Gastrocnemius medialis (tissue), 4 donors: ENCODE measurements around the gene NPR2.

Experiments
- POLR2A ChIP-seq, 2 donors: fragments of 450-650 bp; IDR thresholded peaks; one replicate each; pipeline ENCODE4 v1.6.1; 2017; ENCODE audit warnings: antibody characterized with exemption in 2 of 2, mild to moderate bottlenecking in 2 of 2, moderate library complexity in 2 of 2
- TF ChIP-seq, protein P1 (sequence below), 5 experiments: fragments of 450-650 bp in 3 of 5; fragments of 200-600 bp in 2 of 5; sonication (generic) in 2 of 5; IDR thresholded peaks in 4 of 5; conservative IDR thresholded peaks in 1 of 5; 1 replicate in 4 of 5; 2 replicates in 1 of 5; pipeline ENCODE4 v1.5.1; 2016 to 2019; ENCODE audit warnings: antibody characterized with exemption in 5 of 5, mild to moderate bottlenecking in 3 of 5, moderate library complexity in 3 of 5

DNA sequence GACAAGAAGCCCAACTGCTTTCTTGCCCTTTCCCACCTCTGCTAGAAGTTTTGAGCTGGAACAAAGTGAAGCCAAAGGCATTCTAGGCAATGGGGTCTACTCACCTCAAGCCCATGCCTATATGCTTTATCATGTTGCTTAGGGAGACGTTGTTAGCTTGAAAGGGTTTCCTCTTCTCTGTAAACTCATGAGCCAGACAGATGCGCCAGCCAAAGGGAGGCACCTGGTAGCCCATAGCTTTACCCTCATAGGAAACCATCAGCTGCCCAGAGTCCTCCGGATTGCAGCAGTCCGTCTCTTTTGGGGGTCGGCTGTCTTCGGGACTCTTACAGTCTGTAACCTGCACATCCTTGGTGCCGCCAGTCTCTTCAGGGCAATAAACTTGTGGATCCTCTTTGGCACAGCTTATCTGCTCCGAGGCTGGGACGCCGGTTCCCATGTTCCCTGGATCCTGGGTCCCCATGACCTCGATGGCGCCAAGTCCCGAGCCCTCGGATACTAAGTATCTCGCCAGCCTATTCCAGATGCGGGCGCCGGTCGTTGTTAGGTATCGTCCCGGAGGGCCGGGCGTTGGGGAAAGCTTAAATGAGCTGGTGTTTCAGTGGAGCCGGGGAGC lies 43.0 kb upstream of the NPR2 start:
- TF ChIP-seq, protein P1, sequence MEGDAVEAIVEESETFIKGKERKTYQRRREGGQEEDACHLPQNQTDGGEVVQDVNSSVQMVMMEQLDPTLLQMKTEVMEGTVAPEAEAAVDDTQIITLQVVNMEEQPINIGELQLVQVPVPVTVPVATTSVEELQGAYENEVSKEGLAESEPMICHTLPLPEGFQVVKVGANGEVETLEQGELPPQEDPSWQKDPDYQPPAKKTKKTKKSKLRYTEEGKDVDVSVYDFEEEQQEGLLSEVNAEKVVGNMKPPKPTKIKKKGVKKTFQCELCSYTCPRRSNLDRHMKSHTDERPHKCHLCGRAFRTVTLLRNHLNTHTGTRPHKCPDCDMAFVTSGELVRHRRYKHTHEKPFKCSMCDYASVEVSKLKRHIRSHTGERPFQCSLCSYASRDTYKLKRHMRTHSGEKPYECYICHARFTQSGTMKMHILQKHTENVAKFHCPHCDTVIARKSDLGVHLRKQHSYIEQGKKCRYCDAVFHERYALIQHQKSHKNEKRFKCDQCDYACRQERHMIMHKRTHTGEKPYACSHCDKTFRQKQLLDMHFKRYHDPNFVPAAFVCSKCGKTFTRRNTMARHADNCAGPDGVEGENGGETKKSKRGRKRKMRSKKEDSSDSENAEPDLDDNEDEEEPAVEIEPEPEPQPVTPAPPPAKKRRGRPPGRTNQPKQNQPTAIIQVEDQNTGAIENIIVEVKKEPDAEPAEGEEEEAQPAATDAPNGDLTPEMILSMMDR (IDR thresholded peaks at IDR 0.05 in 4 of 5, conservative IDR thresholded peaks at IDR 0.05 in 1 of 5), result no peak
- no peak for TF ChIP-seq POLR2A (IDR thresholded peaks at IDR 0.05)
